GM12865 (cell line): ENCODE measurements around the gene SIX4.
A peak's percentile ranks its signal among the peaks of the same experiment; 100 is the strongest.

Source experiments
- DNase-seq: peaks from one replicate; pipeline ENCODE4 v3.0.0; 2010; ENCODE audit warnings: low read depth
- H3K4me3 ChIP-seq: 2 replicates; pipeline ENCODE4 v1.5.1; 2011; ENCODE audit warnings: mild to moderate bottlenecking, low read depth, low read length, control low read depth
- CTCF ChIP-seq: IDR thresholded peaks from 2 replicates; pipeline ENCODE4 v1.5.1; 2011; ENCODE audit warnings: low read length, control low read depth, low read depth, inconsistent platforms; ENCODE audit not compliant: insufficient read depth; ENCODE audit errors: missing control alignments

Gene SIX4

GRCh38 chr14:60758885-60759284, 34.7 kb upstream of the SIX4 start:
- H3K4me3 ChIP-seq, result no peak overlapping the region
- DNase-seq, result no peak
- TF ChIP-seq CTCF, result no peak

DNA sequence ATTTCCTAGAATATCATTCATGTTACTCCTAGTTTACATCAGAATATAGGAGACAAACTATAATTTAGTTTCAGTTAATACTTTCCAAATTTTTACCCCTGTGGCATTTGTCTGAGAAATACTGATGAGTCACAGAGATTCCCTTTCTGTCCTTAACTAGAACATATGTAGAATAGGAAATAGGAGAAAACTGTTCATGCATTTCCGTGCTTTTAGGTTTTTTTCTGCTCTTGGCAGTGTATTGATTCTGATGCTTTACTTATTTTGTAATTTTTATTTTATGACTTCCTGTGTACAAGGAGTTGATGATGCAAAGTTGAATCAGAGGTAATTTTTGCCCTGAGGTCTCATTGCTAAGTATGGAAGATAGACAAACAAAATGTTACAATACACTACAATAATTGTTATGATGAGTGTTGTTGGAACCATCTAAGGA, 33.4 kb upstream of the SIX4 start:
- H3K4me3 ChIP-seq, result no peak overlapping the region
- DNase-seq, result no peak
- TF ChIP-seq CTCF, result no peak

DNA sequence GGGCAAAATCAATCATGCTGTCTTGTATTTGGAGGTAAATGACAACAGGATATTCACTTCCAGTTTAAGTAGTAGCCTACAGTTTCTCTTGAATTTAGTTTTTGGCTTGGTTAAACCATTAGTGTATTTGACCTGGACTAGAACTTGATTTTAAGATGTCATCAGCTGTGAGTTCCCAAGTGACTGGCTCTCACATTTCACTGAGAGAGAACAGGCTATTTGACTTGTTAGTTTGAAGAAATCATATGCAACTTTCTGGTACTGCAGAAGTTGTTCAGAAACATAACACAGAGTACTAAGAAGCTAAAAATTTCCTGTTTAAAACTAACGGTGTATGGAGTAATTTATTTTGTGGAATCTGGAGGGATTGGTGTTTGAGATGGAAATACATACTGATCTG, 32.7 kb upstream of the SIX4 start:
- DNase-seq, result no peak
- no peak overlapping the region for H3K4me3 ChIP-seq
- TF ChIP-seq CTCF, result no peak

GRCh38 chr14:60753264-60754119, 29.3 kb upstream of the SIX4 start:
- DNase-seq, result peak; percentile 94
- TF ChIP-seq CTCF, result no peak
- peak overlapping the region; percentile 8; the same call in 1 of the 2 replicates for H3K4me3 ChIP-seq

DNA sequence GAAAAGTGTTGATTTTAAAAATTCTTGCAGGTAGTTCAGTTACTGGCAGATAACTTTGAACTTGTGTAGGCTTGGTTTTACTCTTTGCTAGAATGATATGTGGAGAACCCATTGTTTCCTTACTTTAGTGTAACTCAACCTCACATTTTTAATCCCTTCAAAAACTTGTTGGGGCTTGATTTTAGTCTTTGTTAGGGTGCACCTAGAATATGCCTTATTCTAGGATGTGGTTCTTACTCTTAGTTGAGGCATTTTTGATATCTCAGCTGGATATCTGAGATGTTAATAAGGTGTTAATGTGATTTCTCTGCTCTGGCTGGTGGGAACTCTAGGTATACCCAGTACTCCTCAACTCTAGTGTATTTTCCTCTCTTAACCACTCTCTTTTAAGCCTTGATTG, 20.4 kb upstream of the SIX4 start:
- no peak overlapping the region for H3K4me3 ChIP-seq
- TF ChIP-seq CTCF, result no peak

GRCh38 chr14:60738843-60739508, 14.8 kb upstream of the SIX4 start:
- no peak for DNase-seq
- no peak overlapping the region for H3K4me3 ChIP-seq
- TF ChIP-seq CTCF, result no peak

More for the DNA sequence above, 20.4 kb upstream of the SIX4 start:
- no peak for DNase-seq
